ENCODE data around the gene LUC7L3. TPM values are rescaled to one million over a fixed set of nuclear protein-coding genes. Genes with fewer than 3 reads are reported as not detected.

Gene LUC7L3
- total RNA-seq, 1 experiment from 2014 or later = 136 TPM

DNA sequence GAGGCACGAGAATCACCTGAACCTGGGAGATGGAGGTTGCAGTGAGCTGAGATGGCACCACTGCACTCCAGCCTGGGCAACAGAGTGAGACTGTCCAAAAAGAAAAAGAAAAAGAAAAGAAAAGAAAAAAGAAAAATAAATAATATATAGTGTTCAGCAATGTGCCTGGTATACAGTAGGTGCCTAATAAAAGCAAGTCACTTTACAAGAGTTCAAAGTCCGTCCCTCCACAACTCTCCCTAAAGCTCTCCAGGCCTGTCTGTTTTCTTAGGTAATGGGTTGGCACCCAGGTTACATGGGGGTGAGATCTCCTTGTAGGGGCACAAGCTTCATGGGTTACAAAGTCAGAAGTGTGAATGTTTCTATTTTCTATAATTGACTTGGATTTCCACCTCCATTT is 64.5 kb downstream of the LUC7L3 start:
- TF ChIP-seq CTCF (IDR thresholded peaks at IDR 0.05) (no peak), TCF7L2 (IDR thresholded peaks at IDR 0.05; ENCODE audit: low read depth, low read length) (no peak), POLR2AphosphoS5 (IDR thresholded peaks at IDR 0.05; ENCODE audit: low read depth, low read length) (no peak), REST (IDR thresholded peaks at IDR 0.05; ENCODE audit: insufficient read depth in 1 of 2, low read depth in 2 of 2, low read length in 1 of 2) (no peak), SIN3A (IDR thresholded peaks at IDR 0.05; ENCODE audit: borderline replicate concordance, insufficient read depth, low read depth, low read length) (no peak)
- in situ Hi-C loops (cut with HindIII; ENCODE audit: low pct_unique_long_range_greater_than_20kb, low sequenced_read_pairs) = no loop called here

GRCh38 chr17:50785126-50785525 is 65.7 kb downstream of the LUC7L3 start:
- intact Hi-C loops (cut with micrococcal nuclease; ENCODE audit: unreplicated experiment) = no loop called here
- BruUV-seq (replicated peaks) = no TSS peak

More for the DNA sequence above, 64.5 kb downstream of the LUC7L3 start:
- DNase-seq (ENCODE audit: low read depth, low spot score) (no peak), ATAC-seq (no peak)
- no peak overlapping the region for H3K27ac ChIP-seq (ENCODE audit: low read length)
- CTCF ChIA-PET = interaction anchor here (0.6 to 3.9 kb wide), 7 partner anchors 14 to 220 kb away, joined by 3 to 51 read pairs (median 5); no protein-coding TSS in a partner anchor
- H3K27me3 ChIP-seq (ENCODE audit: control insufficient read depth, insufficient read depth, low read length) = no peaks in the 10 kb centered on the region
- no peaks in the 10 kb centered on the region for H3K9me3 ChIP-seq (ENCODE audit: control insufficient read depth, insufficient read depth, low read depth, low read length)
- H3K4me3 ChIP-seq (ENCODE audit: low read depth in 2 of 2, low read length in 2 of 2) = no peak overlapping the region
- POLR2A ChIA-PET = no interaction called here
- no peaks in the 10 kb centered on the region for H3K4me1 ChIP-seq (ENCODE audit: control insufficient read depth, insufficient read depth, low read length)
- intact Hi-C loops (cut with micrococcal nuclease; ENCODE audit: unreplicated experiment) = loop anchor here (1.0 to 5.0 kb wide), 2 partner anchors 57 to 168 kb away; no protein-coding TSS in a partner anchor
- BruUV-seq (replicated peaks) = no TSS peak
- H3K36me3 ChIP-seq (ENCODE audit: control insufficient read depth, insufficient read depth, low read length) = no peaks in the 10 kb centered on the region

More at GRCh38 chr17:50785126-50785525, 65.7 kb downstream of the LUC7L3 start:
- Histone ChIP-seq H3K36me3 (ENCODE audit: control insufficient read depth, insufficient read depth, low read length) (no peaks in the 10 kb centered on the region), H3K4me1 (ENCODE audit: control insufficient read depth, insufficient read depth, low read length) (no peaks in the 10 kb centered on the region), H3K9me3 (ENCODE audit: control insufficient read depth, insufficient read depth, low read depth, low read length) (no peaks in the 10 kb centered on the region), H3K4me3 (ENCODE audit: low read depth in 2 of 2, low read length in 2 of 2) (no peak overlapping the region), H3K27ac (ENCODE audit: low read length) (no peak overlapping the region), H3K27me3 (ENCODE audit: control insufficient read depth, insufficient read depth, low read length) (no peaks in the 10 kb centered on the region)
- in situ Hi-C loops (cut with HindIII; ENCODE audit: low pct_unique_long_range_greater_than_20kb, low sequenced_read_pairs) = no loop called here
- ATAC-seq (no peak), DNase-seq (ENCODE audit: low read depth, low spot score) (no peak)
- ChIA-PET CTCF (interaction anchor here (3.9 kb wide), 1 partner anchor 56 kb away, joined by 51 read pairs; no protein-coding TSS in a partner anchor), POLR2A (no interaction called here)
- TF ChIP-seq REST (IDR thresholded peaks at IDR 0.05; ENCODE audit: insufficient read depth in 1 of 2, low read depth in 2 of 2, low read length in 1 of 2) (no peak), SIN3A (IDR thresholded peaks at IDR 0.05; ENCODE audit: borderline replicate concordance, insufficient read depth, low read depth, low read length) (no peak), POLR2AphosphoS5 (IDR thresholded peaks at IDR 0.05; ENCODE audit: low read depth, low read length) (no peak), TCF7L2 (IDR thresholded peaks at IDR 0.05; ENCODE audit: low read depth, low read length) (no peak), CTCF (IDR thresholded peaks at IDR 0.05) (no peak)

Data from Panc1 (cell line).